GM19452 (cell line): ENCODE data around the gene SMC6.

ENCODE experiments used
- ATAC-seq: cut with Tn5 transposase; IDR thresholded peaks from one replicate; pipeline ENCODE4 v1.9.1; 2021; ENCODE audit not compliant: unreplicated experiment

The SMC6 gene

GRCh38 chr2:17719562-17720371, 33.8 kb downstream of the SMC6 start:
- ATAC-seq: no peak

DNA sequence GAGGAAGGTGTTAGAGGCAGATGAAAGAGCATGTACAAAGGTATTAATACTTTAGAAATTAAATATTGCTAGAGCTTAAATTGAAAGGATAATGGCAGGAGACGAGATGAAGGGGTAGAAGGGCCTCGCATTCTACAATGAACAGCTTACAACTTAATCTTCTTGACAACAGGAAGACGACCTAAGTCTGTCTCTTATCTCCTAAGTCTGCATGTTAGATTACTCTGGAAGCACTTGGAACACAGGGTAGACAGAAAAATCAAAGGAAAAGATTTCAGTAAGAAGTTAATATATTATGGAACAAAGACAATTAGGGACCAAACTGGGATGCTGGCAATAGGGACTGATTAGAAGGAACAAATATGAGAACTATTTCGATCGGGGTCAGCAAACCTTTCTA, 34.9 kb downstream of the SMC6 start:
- no peak for ATAC-seq

DNA sequence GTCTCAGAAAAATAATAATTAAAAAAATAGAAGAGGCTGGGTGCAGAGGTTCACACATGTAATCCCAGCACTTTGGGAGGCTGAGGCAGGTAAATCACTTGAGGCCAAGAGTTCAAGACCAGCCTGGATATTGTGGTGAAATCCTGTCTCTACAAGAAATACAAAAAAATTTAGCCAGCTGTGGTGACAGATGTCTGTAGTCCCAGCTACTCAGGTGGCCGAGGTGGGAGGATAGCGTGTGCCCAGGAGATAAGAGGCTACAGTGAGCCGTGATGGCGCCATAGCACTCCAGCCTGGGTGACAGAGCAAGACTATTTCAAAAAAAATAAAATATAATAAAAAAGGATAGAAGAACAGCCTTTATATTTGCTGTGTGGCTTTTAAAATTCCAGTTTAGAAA, 35.9 kb downstream of the SMC6 start:
- no peak for ATAC-seq

- no peak for ATAC-seq
These were observed 40.3 kb downstream of the SMC6 start for GRCh38 chr2:17713291-17713690.

DNA sequence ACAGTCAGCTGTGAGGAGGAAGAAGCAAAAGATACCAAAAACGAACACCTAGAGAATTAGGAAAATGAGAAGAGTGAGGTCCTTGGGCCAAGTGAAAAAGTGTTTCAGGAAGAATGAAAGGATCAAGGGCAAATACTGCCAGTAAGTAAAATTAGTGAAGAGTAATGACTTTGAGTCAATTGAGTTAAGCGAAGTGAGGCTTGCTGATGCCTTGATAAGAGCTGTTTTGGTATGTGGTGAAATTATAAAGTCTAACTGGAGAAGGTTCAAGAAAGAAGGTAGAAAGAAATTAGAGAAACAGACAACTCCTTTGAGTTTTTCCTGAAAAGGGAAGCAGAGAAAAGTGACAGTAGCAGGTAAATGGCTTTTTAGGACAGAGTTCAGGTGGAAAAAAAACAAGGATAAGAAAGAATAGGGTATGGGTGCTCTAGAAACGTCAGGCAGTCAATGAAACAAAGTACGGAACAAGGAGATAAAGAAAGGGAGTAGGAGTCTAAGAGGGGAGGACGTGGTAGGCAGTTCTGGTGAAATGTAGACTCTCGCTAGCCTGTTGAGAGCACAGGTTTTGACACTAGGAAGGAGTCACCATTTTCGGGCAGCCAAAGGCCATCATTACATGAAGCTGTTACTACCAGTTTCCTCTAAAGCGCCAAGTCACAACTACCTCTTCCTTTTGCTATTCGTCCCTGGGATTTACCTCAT, 42.9 kb downstream of the SMC6 start:
- ATAC-seq: no peak

DNA sequence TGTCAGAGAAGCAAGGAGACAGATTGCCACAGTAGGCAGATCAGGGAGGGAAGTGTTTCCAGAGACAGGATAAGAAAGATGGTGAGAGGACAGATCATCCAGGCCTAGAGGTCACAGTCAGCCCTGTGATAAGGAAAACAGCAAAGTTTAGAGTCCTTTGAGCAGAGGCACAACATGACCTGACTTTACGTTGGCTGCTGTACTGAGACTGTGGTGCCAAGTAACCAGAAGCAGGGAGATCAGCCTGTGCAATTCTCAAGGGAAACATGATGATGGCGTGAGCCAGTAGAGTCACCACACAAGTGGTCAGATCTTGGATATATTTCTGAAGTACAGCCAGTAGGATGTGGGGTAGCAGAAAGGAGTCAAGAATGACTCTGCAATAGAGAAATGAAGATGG, 43.7 kb downstream of the SMC6 start:
- no peak for ATAC-seq

GRCh38 chr2:17708501-17708900, 45.1 kb downstream of the SMC6 start:
- ATAC-seq: no peak

GRCh38 chr2:17706845-17707244, 46.8 kb downstream of the SMC6 start:
- ATAC-seq: no peak

GRCh38 chr2:17690776-17691175, 62.8 kb downstream of the SMC6 start:
- ATAC-seq: no peak

DNA sequence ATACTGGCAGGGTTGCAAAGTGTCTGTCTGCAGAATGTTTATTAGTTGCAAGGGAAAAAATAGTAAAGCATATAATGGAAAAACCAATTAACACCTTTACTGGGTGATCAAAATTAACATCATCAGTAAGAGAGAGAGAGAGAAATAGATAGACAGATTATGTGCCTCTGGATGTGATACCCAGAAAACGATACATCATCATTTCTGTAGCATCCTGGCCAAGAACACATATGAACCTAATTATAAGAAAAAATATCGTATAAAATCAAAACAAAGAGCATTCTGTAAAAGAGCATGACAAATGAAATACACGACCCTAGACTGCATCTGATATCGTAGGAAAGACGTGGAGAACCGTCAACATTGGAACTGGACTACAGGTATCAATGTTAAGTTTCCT, 64.6 kb downstream of the SMC6 start:
- no peak for ATAC-seq

DNA sequence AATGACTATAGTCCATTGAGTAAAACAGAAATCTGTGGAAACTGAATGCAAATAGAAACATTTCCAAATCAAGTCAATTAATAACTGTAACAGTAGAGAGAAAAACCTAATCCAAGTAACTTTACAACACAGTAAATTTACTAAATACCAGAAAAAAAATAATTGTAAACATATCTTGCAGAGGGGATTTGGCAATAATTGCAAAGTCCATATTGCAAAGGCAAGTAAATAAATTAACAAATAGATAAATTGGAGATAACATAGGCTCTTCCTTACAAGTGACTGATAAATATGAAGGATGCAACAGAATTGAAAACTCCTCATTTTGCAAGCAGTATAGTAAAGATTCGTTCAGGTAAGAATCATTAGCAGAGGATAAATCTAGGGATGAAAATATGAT, 65.0 kb downstream of the SMC6 start:
- ATAC-seq: no peak

DNA sequence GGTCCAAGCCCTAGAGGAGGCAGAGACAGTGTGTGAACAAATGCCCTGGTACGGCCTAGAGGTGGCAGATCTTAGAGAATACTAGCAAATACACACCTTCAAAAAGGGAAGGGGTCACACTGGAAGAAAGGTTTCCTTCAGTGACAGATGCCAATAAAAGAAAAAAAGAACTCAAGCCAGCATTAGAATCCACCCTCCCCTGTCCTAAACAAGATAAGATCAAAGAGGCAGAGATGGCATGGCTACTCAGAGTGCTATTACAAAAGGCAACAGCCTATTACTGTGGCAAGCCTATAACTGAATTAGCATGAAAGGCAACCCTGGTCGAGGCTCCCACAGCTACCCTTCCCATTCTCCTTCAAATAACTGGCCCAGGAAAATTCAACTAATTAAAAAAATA, 69.6 kb downstream of the SMC6 start:
- ATAC-seq: no peak

- no peak for ATAC-seq
These were observed 71.3 kb downstream of the SMC6 start for GRCh38 chr2:17682098-17682857.

GRCh38 chr2:17680119-17680518, 73.5 kb downstream of the SMC6 start:
- ATAC-seq: no peak

DNA sequence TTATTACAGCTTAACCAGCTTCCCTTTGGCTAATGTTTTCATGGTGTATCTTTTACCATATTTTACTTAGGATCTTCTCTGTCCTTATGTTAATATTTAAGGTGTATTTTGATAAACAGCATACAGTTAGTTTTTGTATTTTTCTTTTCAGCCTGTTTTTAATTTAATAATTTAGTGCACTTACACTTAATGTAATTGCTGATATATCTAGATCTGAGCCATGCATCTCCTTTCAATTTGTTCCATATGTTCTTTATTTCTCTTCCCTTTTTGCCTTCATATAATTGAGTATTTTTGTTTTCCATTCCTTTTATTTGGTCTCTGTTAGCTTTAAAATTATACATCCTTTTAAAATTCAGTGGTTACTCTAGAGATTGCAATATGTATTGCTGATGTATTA, 78.8 kb downstream of the SMC6 start:
- no peak for ATAC-seq

- no peak for ATAC-seq
These were observed 80.9 kb downstream of the SMC6 start for GRCh38 chr2:17672583-17673317.

DNA sequence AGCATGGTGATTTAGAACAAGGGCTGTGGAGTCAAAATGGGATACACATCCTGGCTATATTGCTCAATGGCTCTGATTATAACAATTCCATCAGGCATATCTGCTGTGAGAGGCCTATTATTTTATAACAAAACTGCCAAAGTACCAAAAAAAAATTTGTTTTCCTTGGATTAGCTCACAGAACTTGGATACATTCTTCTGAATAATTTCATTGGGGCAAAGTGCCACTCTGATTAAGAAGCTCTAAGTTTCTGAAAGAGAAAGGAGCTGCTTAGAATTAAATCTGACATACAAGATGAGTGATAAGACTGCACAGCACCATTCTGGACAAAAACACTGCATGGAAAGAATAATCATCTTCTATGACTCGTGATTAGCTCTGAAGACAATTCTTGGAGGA, 85.7 kb downstream of the SMC6 start:
- no peak for ATAC-seq

GRCh38 chr2:17664534-17664933, 89.1 kb downstream of the SMC6 start:
- ATAC-seq: no peak

- ATAC-seq: no peak
These were observed 90.9 kb downstream of the SMC6 start for GRCh38 chr2:17662723-17663122.

DNA sequence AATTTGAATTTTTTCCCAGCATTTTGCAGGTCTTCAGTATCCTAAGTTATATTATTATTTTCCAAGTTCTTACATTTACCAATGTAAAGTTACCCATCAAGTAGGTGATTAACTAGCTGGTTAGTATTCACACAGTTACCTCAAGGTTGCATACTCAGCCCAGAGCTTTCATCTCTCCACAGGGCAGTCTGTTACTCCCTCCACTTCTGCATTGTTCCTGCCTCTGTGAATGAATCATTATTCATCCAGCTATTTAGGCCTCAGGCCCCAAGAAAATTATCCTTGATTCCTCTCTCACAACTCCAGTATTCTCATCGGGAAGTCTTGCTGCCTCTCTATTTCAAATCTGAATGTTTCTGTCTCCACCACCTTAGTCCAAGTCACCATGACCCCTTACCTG, 92.2 kb downstream of the SMC6 start:
- ATAC-seq: no peak

GRCh38 chr2:17660219-17660618, 93.4 kb downstream of the SMC6 start:
- ATAC-seq: no peak
